GM21717 (cell line): ENCODE data around the gene RANGRF.
"Not testable (repeated sequence)": the region's sequence is repeated elsewhere in the genome, so short reads cannot be mapped to it uniquely, and the experiment has no call there.

Experiments
- ATAC-seq: cut with Tn5 transposase; IDR thresholded peaks from one replicate; pipeline ENCODE4 v1.9.1; 2021; ENCODE audit warnings: mild to moderate bottlenecking, moderate library complexity; ENCODE audit not compliant: unreplicated experiment

Gene RANGRF, protein sequence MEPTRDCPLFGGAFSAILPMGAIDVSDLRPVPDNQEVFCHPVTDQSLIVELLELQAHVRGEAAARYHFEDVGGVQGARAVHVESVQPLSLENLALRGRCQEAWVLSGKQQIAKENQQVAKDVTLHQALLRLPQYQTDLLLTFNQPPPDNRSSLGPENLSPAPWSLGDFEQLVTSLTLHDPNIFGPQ

DNA sequence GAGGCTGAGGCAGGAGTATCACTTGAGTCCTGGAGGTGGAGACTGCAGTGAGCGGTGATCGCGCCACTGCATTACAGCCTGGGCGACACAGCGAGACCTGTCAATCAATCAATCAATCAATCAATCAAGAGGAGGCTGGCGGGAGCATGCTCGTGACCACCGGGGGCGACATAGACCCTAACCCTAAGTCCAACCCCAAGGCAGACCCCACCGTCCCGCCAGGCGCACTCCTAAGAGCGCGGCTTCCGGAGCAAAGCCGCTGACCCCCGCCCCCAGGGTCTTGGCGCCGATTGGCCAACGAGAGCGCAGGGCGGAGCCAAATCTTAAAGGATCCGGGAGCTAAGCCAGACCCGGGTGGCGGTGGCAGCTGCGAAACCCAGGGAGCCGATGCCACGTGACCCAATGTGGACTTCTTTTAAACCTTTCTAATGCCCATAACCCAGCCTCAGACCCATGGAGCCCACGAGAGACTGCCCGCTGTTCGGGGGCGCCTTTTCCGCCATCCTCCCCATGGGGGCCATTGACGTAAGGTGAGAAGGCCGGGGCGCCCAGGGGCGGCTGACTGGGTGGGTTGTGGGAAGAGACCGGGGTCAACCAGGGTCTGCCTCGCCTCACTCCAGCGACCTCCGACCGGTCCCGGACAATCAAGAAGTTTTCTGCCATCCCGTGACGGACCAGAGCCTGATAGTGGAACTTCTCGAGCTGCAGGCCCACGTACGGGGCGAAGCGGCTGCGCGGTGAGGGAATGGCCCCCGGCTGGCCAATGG is at the start of gene RANGRF:
Gene RANGRF (plus strand): TSS at position 335 of the 767 bp plus-strand sequence. CDS start 119 bp downstream, at position 454.
- peak; percentile 79 for ATAC-seq

DNA sequence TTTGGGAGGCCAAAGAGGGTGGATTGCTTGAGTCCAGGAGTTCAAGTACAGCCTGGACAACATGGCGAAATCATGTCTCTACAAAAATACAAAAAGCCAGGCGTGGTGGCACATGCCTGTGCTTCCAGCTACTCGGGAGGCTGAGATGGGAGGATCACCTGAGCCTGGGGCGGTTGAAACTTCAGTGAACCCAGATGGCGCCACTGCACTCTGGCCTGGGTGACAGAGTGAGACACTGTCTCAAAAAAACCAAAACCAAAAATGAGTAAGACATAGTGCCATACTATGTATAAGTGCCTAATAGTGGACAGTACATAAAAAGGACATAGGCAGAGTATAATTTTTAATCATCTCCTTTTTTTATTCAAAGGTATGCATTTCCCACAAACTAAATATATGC is 44.6 kb upstream of the RANGRF start:
- no peak for ATAC-seq

DNA sequence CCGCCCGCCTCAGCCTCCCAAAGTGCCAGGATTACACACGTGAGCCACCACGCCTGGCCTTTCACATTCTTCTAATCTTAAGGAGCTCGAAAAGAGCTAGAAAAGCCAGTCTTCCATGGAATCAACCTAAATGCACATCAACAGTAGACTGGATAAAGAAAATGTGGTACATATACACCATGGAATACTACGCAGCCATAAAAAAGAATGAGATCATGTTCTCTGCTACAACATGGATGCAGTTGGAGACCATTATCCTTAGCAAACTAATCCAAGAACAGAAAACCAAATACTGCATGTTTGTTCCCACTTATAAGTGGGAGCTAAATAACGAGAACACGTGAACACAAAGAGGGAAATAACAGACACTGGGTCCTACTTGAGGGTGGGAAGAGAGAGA is 43.7 kb upstream of the RANGRF start:
- ATAC-seq: no peak

DNA sequence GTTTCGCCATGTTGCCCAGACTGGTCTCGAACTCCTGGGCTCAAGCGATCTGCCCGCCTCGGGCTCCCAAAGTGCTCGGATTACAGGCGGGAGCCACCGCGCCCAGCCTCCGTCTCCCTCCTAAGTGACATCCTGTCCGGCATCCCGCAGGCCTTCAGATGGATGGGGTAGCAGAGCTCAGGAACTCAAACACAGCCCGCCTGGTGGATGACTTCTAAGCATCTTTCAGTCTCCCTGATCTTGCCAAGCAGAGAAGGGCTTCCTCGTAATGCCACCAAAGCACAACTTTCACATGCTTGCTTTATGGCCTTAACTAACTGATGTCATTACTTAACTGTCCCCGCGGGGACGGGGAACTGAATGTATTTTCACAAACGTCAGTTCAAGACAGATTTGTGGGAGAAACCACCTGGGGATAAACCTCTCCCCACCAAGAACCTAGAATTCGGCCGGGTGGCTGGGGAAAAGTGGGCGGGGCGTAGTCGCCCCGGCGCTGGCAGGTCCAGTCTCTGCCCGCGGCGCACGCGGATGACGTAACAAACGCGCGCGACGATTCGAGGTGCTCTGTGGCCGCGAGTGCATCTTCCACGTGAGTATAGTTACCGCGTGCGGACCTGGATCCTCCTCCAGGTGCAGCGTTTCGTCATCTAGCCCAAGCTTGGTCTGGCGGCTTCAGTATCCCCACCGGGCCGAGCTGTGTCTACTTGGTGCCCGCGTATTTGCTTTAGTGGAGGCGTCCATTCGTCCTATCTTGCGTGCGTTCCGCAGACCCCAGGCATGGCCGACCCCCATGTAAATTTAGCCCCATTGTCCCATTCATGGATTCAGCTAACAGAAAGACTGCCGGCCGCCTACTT is 39.5 kb upstream of the RANGRF start, which contains the start of gene PFAS:
Gene PFAS (plus strand): TSS at position 539 of the 857 bp plus-strand sequence. CDS start 4,649 bp downstream, outside the sequence.
- ATAC-seq: peak; percentile 35

DNA sequence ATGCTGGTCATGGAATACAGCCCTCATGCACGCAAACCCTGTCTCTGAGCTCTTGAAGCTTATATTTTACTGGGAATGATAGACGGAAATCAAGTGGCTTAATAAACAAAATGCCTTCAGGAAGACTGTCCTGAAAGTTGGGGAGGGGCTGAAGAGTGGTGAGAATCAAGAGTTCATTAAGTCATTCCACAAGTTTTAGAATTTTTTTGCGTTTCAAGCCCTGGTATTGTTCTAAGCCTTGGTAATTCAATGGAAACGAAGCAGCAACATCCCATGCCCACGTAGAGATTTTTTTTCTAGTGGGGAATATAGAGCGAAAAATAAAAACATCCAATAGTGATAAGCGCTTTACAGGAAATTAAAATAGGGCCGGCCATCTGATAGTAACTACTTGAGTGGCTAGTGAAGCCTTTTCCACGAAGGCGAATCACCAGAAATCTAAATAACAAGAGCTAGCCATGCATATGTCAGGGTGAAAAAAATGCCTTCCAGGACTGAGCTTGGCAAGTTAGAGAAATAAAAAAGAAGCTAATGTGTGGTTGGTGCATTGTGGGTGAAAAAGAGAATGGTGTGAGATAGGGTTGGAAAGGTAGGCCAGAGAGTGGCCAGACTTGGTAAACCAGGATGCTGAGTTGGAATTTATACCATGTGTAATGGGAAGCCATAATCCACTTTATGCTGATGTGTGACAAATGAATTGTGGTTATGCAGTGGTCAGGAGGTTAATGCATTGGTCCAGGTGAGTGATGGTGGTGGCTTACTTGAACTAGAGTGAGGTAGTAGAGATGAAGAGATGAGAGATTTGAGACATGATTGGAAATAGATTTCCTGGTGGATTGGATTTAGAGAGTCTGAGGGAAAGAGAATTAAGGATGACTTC is 38.6 kb upstream of the RANGRF start:
- ATAC-seq: no peak

DNA sequence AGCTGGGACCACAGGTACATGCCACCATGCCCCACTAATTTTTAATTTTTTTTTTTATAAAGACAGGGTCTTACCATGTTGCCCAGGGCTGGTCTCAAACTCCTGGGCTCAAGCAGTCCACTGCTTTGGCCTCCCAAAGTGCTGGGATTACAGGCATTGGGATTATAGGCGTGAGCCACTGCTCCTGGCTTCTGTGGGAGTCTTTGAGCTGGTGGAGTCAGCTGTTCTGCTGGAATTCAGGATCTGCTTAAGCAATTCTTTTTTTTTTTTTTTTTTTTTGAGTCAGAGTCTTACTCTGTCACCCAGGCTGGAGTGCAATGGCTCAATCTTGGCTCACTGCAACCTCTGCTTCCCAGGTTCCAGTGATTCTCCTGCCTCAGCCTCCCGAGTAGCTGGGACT is 37.1 kb upstream of the RANGRF start:
- not testable (repeated sequence) for ATAC-seq

DNA sequence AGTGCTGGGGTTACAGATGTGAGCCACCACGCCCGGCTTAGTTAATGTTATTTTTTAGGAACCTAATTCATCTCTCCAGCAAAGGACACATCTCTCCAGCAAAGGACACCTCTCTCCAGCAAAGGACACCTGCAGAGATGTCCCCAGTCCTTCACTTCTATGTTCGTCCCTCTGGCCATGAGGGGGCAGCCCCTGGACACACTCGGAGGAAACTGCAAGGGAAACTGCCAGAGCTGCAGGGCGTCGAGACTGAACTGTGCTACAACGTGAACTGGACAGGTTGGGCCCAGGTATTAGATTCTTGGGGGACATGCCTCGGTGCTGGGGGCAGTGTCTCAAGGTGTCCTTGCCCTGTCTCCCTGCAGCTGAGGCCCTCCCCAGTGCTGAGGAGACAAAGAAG is 34.7 kb upstream of the RANGRF start:
- no peak for ATAC-seq

DNA sequence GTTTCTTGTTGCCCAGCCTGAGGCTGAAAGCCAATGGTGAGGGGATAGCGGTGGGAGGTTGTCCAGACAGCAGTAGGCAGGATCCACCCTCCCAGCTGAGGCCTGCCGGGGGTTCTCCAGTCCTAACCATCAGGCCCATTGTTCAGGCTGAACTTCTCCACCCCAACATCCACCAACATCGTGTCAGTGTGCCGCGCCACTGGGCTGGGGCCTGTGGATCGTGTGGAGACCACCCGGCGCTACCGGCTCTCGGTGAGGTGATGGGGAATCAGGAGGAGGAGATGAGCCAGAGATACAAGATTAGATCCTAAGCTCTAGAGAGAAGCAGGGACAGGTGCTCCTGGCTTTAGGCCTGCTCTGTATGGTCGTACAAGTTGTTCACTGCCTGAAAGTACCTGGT is 33.6 kb upstream of the RANGRF start:
- no peak for ATAC-seq

DNA sequence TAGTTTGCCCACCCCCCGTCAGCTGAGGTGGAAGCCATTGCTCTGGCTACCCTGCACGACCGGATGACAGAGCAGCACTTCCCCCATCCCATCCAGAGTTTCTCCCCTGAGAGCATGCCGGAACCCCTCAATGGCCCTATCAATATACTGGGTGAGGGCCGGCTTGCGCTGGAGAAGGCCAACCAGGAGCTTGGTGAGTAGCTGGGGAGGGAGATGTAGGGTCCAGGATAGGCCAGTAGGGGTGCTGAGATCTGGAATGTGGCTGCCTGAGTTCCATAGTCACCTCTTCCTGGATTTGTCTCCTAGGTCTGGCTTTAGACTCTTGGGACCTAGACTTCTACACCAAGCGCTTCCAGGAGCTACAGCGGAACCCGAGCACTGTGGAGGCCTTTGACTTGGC is 33.0 kb upstream of the RANGRF start:
- ATAC-seq: no peak

DNA sequence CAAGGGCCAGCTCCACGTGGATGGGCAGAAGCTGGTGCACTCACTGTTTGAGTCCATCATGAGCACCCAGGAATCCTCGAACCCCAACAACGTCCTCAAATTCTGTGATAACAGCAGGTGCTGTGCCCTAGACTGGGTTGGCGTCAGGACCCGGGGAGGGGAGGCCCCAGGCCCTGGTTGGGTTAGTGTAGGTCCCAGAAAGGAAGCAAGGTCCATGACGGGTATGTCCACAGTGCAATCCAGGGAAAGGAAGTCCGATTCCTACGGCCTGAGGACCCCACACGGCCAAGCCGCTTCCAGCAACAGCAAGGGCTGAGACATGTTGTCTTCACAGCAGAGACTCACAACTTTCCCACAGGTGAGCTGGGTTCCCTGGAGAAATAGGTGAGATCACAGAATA is 32.2 kb upstream of the RANGRF start:
- ATAC-seq: no peak

DNA sequence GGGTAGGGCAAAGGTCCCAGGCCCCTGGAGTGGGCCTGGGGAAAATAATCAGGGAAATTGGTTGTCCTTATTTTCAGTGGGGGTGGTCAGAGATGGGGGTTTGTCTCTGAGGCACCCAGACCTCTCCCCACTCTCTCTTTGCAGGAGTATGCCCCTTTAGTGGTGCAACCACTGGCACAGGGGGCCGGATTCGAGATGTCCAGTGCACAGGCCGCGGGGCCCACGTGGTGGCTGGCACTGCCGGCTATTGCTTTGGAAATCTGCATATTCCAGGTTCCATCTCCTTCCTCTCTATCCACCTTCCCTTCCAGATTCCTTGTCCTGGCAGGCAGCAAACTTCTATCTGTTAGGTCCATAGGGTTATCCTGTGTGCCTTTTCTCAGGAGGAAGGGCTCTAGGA is 31.8 kb upstream of the RANGRF start:
- no peak for ATAC-seq

DNA sequence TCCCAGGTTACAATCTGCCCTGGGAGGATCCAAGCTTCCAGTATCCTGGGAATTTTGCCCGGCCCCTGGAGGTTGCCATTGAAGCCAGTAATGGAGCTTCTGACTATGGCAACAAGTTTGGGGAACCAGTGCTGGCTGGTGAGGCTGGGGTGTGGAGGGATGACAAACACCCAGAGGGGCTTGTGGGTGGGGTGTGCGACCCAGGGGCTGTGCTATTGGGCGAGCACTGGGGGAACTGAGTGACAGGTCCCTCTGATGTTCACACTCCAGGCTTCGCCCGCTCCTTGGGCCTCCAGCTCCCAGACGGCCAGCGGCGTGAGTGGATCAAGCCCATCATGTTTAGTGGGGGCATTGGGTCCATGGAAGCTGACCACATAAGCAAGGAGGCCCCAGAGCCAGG is 30.7 kb upstream of the RANGRF start:
- no peak for ATAC-seq

DNA sequence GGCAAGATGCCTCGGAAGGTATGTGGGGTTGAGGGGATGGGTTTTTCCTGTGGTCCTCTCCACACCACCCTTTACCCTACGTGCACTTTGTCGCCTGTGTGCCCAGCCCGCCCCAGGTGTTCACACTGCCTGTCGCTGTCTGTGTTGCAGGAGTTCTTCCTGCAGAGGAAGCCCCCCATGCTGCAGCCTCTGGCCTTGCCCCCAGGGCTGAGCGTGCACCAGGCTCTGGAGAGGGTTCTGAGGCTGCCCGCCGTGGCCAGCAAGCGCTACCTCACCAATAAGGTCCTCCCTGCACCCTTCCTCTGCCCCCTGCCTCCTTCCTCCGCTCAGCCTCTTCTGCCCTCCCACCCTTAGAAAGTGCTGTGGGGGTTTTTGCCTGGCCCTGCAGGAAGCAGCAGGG is 24.1 kb upstream of the RANGRF start:
- no peak for ATAC-seq

DNA sequence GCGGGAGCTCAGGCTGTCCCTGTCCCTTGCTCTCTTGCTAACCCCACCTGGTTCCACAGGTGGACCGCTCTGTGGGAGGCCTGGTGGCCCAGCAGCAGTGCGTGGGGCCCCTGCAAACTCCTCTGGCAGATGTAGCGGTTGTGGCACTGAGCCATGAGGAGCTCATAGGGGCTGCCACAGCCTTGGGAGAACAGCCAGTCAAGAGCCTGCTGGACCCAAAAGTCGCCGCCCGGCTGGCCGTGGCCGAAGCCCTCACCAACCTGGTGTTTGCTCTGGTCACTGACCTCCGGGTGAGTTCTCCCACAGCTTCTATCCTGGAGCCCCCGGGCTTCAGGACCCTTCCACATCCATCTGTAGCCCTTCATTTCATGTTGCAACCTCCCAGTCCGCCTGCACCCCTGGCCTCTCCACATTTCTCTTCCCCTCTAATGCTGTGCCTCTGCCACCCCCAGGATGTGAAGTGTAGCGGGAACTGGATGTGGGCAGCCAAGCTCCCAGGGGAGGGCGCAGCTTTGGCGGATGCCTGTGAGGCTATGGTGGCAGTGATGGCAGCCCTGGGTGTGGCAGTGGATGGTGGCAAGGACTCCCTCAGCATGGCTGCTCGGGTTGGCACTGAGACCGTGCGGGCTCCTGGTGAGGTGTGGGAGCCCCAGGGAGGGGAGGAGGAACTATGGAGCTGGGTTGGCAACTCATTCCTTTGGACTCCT is 23.5 kb upstream of the RANGRF start:
- no peak for ATAC-seq

DNA sequence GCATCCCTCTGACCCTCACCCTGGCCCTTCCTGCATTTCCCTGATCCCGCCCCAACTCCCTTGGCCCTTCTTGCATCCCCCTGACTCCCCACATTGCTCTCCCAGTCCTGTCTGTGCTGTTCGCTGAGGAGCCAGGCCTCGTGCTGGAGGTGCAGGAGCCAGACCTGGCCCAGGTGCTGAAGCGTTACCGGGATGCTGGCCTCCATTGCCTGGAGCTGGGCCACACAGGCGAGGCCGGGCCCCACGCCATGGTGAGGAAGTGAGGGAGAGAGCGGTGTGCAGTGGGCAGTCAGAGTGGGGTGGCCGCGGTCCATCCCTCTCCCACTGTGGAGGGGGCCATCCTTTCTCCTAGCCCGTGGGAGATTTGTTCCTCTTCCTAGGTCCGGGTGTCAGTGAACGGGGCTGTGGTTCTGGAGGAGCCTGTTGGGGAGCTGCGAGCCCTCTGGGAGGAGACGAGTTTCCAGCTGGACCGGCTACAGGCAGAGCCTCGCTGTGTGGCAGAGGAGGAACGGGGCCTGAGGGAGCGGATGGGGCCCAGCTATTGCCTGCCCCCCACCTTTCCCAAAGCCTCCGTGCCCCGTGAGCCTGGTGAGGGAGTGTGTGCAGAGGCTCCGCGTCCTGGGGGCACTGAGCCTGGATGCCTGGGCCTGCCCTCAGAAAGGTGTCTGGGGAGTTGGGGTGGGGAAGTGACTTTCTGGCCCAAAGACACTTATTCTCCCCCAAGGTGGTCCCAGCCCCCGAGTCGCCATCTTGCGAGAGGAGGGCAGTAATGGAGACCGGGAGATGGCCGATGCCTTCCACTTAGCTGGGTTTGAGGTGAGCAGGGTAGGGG is 21.6 kb upstream of the RANGRF start:
- ATAC-seq: no peak

DNA sequence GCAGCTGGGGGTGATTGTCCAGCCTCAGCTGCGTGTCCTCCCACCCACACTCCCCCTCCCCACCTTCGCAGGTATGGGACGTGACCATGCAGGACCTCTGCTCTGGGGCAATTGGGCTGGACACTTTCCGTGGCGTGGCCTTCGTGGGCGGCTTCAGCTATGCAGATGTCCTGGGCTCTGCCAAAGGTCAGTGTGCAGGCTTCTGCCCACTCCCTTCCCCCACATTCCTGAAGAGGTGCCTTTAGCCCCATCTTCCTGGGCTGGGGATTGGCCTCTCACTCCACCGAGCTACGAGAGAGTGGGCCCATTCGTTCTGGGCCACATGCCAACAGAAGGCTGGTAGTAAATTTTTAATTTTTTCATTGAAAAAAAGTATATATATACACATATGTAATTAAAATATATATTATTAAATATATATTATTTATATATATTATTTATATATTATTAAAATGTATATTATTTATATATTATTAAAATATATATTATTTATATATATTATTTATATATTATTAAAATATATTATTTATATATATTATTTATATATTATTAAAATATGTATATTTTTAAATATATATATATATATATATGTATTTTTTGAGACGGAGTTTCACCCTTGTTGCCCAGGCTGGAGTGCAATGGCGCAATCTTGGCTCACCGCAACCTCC is 20.9 kb upstream of the RANGRF start:
- ATAC-seq: no peak

DNA sequence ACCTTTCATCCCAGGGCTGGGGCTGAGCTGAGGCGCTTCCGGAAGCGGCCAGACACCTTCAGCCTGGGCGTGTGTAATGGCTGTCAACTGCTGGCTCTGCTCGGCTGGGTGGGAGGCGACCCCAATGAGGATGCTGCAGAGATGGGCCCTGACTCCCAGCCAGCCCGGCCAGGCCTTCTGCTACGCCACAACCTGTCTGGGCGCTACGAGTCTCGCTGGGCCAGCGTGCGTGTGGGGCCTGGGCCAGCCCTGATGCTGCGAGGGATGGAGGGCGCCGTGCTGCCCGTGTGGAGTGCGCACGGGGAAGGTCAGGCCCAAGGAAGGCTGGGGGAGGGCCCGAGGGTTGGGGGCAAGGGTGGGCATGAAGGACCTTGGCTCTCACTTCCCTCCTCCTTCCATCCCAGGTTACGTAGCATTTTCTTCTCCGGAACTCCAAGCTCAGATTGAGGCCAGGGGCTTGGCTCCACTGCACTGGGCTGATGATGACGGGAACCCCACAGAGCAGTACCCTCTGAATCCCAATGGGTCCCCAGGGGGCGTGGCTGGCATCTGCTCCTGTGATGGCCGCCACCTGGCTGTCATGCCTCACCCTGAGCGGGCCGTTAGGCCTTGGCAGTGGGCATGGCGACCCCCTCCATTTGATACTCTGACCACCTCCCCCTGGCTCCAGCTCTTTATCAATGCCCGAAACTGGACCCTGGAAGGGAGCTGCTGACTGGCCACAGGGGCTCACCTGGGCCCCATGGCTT is 19.7 kb upstream of the RANGRF start:
- no peak for ATAC-seq

DNA sequence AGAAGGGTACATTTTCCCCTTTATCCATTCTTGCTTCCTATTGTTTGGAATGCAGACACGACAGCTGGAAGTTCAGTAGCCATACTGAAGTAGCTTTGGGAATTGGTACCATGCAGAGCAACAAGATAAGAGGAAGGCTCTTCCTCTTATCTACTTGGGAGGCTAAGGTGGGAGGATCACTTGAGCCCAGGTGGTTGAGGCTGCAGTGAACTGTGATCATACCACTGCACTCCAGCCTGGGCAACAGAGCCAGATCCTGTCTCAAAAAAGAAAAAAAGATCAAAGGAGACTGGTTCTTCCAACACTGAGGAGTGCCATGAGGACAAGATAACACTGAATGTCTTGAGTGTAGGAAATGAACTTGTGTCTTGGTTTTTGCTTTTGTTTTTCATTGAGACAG is 16.0 kb upstream of the RANGRF start:
- no peak for ATAC-seq
